ENCODE data around the gene SGCE. TPM values are rescaled to one million over a fixed set of nuclear protein-coding genes. Genes with fewer than 3 reads are reported as not detected.

SGCE gene
- total and polyA plus RNA-seq, 2 donors (not counting 1 experiment from before 2014, with no cell fraction given) = 8.9 to 13.0 TPM

DNA sequence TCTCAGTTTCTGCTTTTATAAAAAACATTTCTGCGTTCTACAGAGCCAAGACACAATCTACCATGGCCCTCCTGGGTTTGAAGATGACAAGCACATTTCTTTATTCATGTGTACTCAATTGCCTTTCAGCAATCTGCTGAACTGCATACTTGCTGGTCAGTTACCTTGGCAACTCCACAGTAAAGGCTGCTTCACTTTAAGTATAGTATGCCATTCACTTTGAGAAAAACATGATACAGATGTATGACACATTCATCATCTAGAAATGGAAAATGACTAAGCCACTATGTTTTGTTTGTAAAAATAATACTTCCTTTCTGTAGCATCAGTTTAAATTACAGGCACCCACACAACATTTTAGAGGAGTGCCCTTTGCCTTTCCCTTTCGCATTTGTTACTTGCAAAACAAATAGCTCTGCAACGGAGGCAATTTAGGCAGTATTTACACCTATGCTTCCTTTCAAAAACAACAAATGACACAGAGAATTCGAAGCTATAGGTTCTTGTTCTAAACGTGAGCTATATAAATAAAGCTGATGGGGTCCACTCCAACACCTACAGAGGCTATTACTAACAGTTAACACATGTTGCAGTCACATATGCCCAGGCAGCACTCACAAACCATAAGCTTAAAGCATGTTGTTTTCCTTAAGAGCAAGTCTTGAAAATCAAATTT lies 23.5 kb downstream of the SGCE start:
- no peak overlapping the region for H3K27ac Mint-ChIP-seq
- H3K4me3 Mint-ChIP-seq = no peak overlapping the region
- H3K27me3 Mint-ChIP-seq = peaks cover 10% of the 10 kb centered on the region
- H3K4me2 ChIP-seq (replicated peaks; ENCODE audit: low read depth, low read length, poor library complexity, severe bottlenecking) = no peak overlapping the region
- H3K4me1 ChIP-seq (ENCODE audit: control insufficient read depth in 2 of 2, insufficient read depth in 2 of 2, low read length in 2 of 2) = no peaks in the 10 kb centered on the region
- H3K27me3 ChIP-seq (replicated peaks in 1 of 4; ENCODE audit: control extremely low read depth in 1 of 4, control insufficient read depth in 3 of 4, insufficient read depth in 4 of 4, low read length in 3 of 4) = no peaks in the 10 kb centered on the region
- H3K9me3 ChIP-seq (ENCODE audit: control extremely low read depth in 1 of 3, control insufficient read depth in 2 of 3, insufficient read depth in 1 of 3, low read length in 2 of 3) = no peaks in the 10 kb centered on the region
- no peaks in the 10 kb centered on the region for H3K4me1 Mint-ChIP-seq
- no peaks in the 10 kb centered on the region for H3K9me3 Mint-ChIP-seq (ENCODE audit: insufficient read depth)
- H3K27ac ChIP-seq (ENCODE audit: low read length in 2 of 2) = no peak overlapping the region
- CTCF ChIA-PET = no interaction called here
- TF ChIP-seq, protein P1, sequence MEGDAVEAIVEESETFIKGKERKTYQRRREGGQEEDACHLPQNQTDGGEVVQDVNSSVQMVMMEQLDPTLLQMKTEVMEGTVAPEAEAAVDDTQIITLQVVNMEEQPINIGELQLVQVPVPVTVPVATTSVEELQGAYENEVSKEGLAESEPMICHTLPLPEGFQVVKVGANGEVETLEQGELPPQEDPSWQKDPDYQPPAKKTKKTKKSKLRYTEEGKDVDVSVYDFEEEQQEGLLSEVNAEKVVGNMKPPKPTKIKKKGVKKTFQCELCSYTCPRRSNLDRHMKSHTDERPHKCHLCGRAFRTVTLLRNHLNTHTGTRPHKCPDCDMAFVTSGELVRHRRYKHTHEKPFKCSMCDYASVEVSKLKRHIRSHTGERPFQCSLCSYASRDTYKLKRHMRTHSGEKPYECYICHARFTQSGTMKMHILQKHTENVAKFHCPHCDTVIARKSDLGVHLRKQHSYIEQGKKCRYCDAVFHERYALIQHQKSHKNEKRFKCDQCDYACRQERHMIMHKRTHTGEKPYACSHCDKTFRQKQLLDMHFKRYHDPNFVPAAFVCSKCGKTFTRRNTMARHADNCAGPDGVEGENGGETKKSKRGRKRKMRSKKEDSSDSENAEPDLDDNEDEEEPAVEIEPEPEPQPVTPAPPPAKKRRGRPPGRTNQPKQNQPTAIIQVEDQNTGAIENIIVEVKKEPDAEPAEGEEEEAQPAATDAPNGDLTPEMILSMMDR (IDR thresholded peaks at IDR 0.05) = no peak
- no peak for TF ChIP-seq EZH2 (IDR thresholded peaks at IDR 0.05; ENCODE audit: borderline replicate concordance, insufficient read depth, low read depth, low read length, poor library complexity, severe bottlenecking)
- H4K20me1 ChIP-seq (ENCODE audit: control insufficient read depth, insufficient read depth, low read length, poor library complexity, severe bottlenecking) = no peaks in the 10 kb centered on the region
- 66% methylated on average over 5 of the region's 5 CpGs for whole genome bisulfite sequencing (ENCODE audit: insufficient coverage)
- H3K9ac ChIP-seq (ENCODE audit: low read length) = no peak overlapping the region
- no peaks in the 10 kb centered on the region for H3K79me2 ChIP-seq (ENCODE audit: control insufficient read depth, insufficient read depth, low read length)
- DNase-seq (no peak), ATAC-seq (ENCODE audit: low read depth) (no peak)
- no peak overlapping the region for H3K4me3 ChIP-seq (ENCODE audit: control extremely low read depth in 1 of 5, extremely low read depth in 1 of 5, insufficient read depth in 1 of 5, low read depth in 2 of 5, low read length in 4 of 5)
- POLR2A ChIA-PET = no interaction called here
- no peak overlapping the region for H2AFZ ChIP-seq (ENCODE audit: insufficient read depth, low read depth, low read length, poor library complexity, severe bottlenecking)
- intact Hi-C loops (cut with micrococcal nuclease) = no loop called here
- H3K36me3 ChIP-seq (replicated peaks in 1 of 2; ENCODE audit: control extremely low read depth in 1 of 2, control insufficient read depth in 1 of 2, extremely low read depth in 1 of 2, insufficient read depth in 2 of 2, low read length in 1 of 2) = no peaks in the 10 kb centered on the region

DNA sequence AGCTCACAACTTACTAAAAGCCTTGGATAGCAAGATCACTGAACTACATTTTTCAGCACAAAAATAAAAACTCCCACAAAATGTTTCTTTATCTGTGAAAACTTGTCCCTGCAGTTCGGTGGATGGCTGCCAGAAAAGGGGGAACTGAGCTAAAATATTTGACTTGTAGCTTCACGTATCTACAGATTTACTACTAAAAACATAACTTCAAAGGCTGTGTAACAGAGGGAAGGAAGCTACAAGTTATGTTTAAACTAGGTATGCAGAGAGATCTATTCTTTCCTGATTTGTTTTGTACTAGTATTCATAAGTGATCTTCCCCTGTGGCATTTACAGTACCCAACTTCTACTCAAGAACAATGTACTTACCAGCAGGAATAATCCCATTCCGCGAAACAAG lies 25.1 kb downstream of the SGCE start:
- ATAC-seq (ENCODE audit: low read depth) = no peak
- Histone ChIP-seq H3K27ac (ENCODE audit: low read length in 2 of 2) (no peak overlapping the region), H3K79me2 (ENCODE audit: control insufficient read depth, insufficient read depth, low read length) (no peaks in the 10 kb centered on the region), H3K4me1 (ENCODE audit: control insufficient read depth in 2 of 2, insufficient read depth in 2 of 2, low read length in 2 of 2) (no peaks in the 10 kb centered on the region), H3K9me3 (ENCODE audit: control extremely low read depth in 1 of 3, control insufficient read depth in 2 of 3, insufficient read depth in 1 of 3, low read length in 2 of 3) (no peaks in the 10 kb centered on the region), H3K36me3 (replicated peaks in 1 of 2; ENCODE audit: control extremely low read depth in 1 of 2, control insufficient read depth in 1 of 2, extremely low read depth in 1 of 2, insufficient read depth in 2 of 2, low read length in 1 of 2) (no peaks in the 10 kb centered on the region), H3K9ac (ENCODE audit: low read length) (no peak overlapping the region), H4K20me1 (ENCODE audit: control insufficient read depth, insufficient read depth, low read length, poor library complexity, severe bottlenecking) (no peaks in the 10 kb centered on the region), H2AFZ (ENCODE audit: insufficient read depth, low read depth, low read length, poor library complexity, severe bottlenecking) (no peak overlapping the region), H3K4me2 (replicated peaks; ENCODE audit: low read depth, low read length, poor library complexity, severe bottlenecking) (no peak overlapping the region), H3K27me3 (replicated peaks in 1 of 4; ENCODE audit: control extremely low read depth in 1 of 4, control insufficient read depth in 3 of 4, insufficient read depth in 4 of 4, low read length in 3 of 4) (no peaks in the 10 kb centered on the region), H3K4me3 (ENCODE audit: control extremely low read depth in 1 of 5, extremely low read depth in 1 of 5, insufficient read depth in 1 of 5, low read depth in 2 of 5, low read length in 4 of 5) (no peak overlapping the region)
- no peak for DNase-seq
- Mint-ChIP-seq H3K9me3 (ENCODE audit: insufficient read depth) (no peaks in the 10 kb centered on the region), H3K27me3 (peaks cover 13% of the 10 kb centered on the region), H3K4me1 (no peaks in the 10 kb centered on the region), H3K4me3 (no peak overlapping the region), H3K27ac (no peak overlapping the region)
- ChIA-PET POLR2A (no interaction called here), CTCF (interaction anchor here (0.7 to 0.8 kb wide), 3 partner anchors 10 to 67 kb away, joined by 3 to 5 read pairs (median 4); no protein-coding TSS in a partner anchor)
- TF ChIP-seq, protein P1 (IDR thresholded peaks at IDR 0.05) = no peak
- TF ChIP-seq EZH2 (IDR thresholded peaks at IDR 0.05; ENCODE audit: borderline replicate concordance, insufficient read depth, low read depth, low read length, poor library complexity, severe bottlenecking) = no peak
- WGBS (ENCODE audit: insufficient coverage) = no CpG with 5 or more reads among the region's 4 CpGs
- intact Hi-C loops (cut with micrococcal nuclease) = no loop called here
